Omental fat pad (tissue), 4 donors: ENCODE measurements around the gene SYNC. TPM values are rescaled to one million over a fixed set of nuclear protein-coding genes. Genes with fewer than 3 reads are reported as not detected.

ENCODE experiments used
- ATAC-seq: fragments of 150-250 bp; one replicate; pipeline ENCODE4 v1.9.1; 2016; ENCODE audit warnings: mild to moderate bottlenecking, moderate library complexity; ENCODE audit not compliant: low FRiP score
- DNase-seq: peaks from one replicate; pipeline ENCODE4 v3.0.0-alpha.2; 2019; ENCODE audit warnings: low spot score
- total RNA-seq, 4 donors: library from RNA; depleted of rRNA; stranded (reverse); fragments of >200 nt; gene quantifications; one replicate each; pipeline ENCODE4 v1.1.0, GENCODE V29; 2016
- TF ChIP-seq, protein P1 (sequence below), 3 donors: fragments of 450-650 bp; IDR thresholded peaks; one replicate each; pipeline ENCODE4 v1.5.1; 2016 to 2017; ENCODE audit warnings: antibody characterized with exemption in 3 of 3, mild to moderate bottlenecking in 3 of 3, moderate library complexity in 2 of 3

SYNC gene
- total RNA-seq, 4 donors from 2014 or later = 14.8 to 27.4 (median 22.1) TPM

DNA sequence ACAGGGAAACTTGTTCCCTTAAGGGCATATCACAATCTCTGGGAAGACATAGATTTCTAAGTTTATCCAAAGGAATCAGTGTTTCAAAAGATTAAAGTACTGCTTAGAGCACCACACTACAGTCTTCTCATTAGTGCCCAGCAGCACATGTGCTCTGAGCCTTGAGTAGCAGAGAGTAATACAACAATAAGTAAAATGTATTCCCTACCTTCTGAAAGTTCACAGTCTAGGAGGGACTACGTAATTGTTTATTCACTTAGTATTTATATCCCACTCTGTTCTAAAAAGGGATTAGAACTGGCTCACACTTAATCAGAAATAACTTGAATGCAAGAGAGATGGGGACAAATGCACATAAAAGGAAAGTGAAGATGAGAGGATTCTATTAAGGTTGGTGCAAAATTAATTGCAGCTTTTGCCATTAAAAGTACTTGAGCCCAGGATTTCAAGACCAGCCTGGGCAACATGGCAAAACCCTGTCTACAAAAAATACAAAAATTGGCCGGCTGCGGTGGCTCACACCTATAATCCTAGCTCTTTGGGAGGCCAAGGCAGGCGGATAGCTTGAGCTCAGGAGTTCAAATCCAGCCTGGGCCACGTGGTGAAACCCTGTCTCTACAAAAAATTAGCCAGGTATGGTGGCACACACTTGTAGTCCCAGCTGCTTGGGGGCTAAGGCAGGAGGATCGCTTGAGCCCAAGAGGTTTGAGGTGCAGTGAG, 9.0 kb downstream of the SYNC start:
- DNase-seq (no peak), ATAC-seq (no peak)

DNA sequence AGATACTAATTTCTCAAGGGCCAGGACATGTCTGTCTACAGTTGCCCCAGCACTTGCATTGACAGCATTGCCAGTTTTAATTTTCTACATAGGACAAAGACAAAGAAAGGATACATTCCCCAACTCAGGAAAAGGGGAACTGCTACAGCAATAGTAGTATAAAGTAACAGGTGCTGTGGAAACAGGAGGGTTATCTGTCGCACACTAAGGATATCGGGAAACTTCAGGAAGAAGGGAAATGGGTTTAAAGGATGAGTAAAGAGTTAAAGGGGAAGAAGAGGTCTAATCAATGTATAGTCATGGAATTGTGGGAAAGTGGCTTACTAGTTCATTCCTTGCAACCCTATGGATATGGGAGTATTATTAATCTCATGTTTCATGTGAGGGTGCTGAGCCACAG, 16.2 kb downstream of the SYNC start:
- TF ChIP-seq, protein P1, sequence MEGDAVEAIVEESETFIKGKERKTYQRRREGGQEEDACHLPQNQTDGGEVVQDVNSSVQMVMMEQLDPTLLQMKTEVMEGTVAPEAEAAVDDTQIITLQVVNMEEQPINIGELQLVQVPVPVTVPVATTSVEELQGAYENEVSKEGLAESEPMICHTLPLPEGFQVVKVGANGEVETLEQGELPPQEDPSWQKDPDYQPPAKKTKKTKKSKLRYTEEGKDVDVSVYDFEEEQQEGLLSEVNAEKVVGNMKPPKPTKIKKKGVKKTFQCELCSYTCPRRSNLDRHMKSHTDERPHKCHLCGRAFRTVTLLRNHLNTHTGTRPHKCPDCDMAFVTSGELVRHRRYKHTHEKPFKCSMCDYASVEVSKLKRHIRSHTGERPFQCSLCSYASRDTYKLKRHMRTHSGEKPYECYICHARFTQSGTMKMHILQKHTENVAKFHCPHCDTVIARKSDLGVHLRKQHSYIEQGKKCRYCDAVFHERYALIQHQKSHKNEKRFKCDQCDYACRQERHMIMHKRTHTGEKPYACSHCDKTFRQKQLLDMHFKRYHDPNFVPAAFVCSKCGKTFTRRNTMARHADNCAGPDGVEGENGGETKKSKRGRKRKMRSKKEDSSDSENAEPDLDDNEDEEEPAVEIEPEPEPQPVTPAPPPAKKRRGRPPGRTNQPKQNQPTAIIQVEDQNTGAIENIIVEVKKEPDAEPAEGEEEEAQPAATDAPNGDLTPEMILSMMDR (IDR thresholded peaks at IDR 0.05) = no peak
- ATAC-seq (no peak), DNase-seq (no peak)

More for the DNA sequence above, 9.0 kb downstream of the SYNC start:
- TF ChIP-seq, protein P1 (IDR thresholded peaks at IDR 0.05) = no peak

DNA sequence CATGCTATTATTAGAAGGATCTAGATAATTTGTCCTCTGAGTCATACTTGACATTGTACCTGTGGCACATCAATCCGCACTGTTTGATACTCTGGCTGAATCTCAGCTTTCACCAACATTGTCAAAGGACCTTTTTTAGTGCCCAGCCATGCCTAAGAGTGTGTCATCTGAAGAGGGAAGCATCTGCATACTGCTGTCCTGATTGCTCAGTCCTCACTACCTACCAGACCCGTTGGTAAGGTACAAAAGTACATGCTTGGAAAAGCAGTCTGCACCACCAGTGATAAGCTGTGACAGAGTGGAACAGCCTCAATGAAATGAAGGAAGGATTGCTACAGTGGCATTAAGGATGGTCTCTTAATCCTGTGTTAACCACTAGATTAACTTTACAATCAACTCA, 17.1 kb downstream of the SYNC start:
- DNase-seq = no peak
- no peak for ATAC-seq
- TF ChIP-seq, protein P1 (IDR thresholded peaks at IDR 0.05) = no peak

DNA sequence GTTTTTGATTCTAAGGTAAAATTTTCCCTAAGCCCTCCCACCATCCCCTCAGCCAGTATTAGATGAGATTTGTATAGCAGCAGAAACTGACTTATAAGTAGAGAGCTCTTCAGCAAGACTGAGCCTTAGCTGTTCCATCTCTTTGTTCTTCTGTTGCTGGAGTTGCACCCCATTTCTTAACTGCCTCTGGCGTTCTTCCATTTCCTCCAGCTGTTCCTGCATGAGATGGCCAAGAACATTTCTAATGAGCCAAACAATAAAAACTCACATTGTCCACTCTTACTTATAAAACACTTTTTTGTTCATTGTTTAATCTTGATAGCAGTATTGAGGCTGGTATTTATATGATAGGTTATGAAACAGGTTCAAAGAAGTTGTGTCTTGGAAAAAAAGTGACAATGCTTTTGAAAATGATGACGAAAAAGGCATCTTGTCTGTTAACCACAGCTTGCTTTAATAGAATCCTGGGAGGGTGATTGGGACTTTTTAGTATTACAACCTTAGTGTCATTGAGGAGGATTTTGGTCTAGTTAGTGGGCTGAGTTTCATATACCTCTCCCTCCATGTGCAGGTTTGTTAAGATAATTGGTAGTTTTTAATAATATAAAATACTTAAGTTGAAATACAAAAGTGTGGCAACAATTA, 18.3 kb downstream of the SYNC start:
- TF ChIP-seq, protein P1 (IDR thresholded peaks at IDR 0.05) = no peak
- no peak for DNase-seq
- ATAC-seq = no peak

DNA sequence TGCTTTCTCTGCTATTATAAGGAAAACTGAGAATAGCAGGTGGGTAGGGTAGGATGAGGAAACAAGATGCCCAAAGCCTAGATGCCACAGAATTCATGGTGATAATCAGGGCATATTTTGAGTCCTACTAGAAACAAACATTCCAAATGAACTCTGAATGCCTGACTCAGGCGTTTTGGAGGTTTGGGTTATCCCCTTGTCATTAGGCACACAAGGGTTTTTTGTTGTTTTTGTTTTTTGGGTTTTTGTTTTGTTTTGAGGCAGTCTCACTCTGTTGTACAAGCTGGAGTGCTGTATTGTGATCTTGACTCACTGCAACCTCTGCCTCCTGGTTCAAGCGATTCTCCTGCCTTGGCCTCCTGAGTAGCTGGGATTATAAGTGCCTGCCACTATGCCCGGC, 19.2 kb downstream of the SYNC start:
- TF ChIP-seq, protein P1 (IDR thresholded peaks at IDR 0.05) = no peak
- ATAC-seq (no peak), DNase-seq (no peak)

DNA sequence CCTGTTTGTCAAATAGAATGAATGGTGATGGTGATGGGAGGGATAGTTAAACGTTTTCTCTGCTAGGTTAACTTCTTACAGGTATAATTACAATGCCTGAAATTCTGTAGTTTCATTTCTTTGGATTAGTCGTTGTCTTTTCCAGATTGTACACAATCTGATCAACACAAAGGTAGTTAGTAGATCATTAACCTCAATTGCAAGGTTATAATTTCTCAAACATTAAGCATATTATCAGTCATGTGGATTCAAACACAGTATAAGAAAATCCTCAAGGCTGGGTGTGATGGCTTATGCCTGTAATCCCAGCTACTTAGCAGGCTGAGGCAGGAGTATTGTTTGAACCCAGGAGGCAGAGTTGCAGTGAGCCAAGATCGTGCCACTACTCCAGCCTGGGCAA, 20.6 kb downstream of the SYNC start:
- no peak for DNase-seq
- ATAC-seq = no peak
- TF ChIP-seq, protein P1 (IDR thresholded peaks at IDR 0.05) = no peak

DNA sequence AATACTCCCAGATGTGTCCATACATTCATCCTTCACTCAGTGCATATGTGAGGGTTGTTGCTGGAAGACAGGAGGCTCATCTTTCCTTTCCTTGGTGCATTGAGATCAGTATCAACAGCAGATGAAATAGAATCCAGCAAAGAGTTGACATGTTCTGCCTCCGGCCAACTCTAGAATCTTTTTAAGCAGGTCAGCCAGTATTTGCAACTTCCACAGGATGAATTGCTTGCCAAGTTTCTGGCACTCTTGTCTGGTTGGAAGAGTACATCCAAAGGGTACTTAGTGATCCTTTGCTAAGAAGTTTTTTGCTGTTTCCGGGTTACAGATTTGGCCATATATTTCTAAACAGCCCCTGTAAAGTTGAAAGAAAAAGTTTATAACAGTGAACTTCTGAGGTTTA, 21.1 kb downstream of the SYNC start:
- ATAC-seq (no peak), DNase-seq (no peak)
- TF ChIP-seq, protein P1 (IDR thresholded peaks at IDR 0.05) = no peak
